NOMO-1 treated with DMSO at 0.1 percent for 48 hours (cell line): Measurements from ENCODE around the gene SFTPA1.
"Not testable (repeated sequence)": the region's sequence is repeated elsewhere in the genome, so short reads cannot be mapped to it uniquely, and the experiment has no call there.

ENCODE experiments used
- DNase-seq: peaks from one replicate; lab custom pipeline; 2025; ENCODE audit not compliant: unreplicated experiment; lab: John Stamatoyannopoulos, UW

Gene SFTPA1

GRCh38 chr10:79608505-79609375, 2.0 kb upstream of the SFTPA1 start:
- peak; percentile 14 for DNase-seq

GRCh38 chr10:79611193-79611976, 646 bp downstream of the SFTPA1 start:
- DNase-seq: not testable (repeated sequence)

- DNase-seq: no peak
Measured at GRCh38 chr10:79615577-79615976, 4.8 kb downstream of the SFTPA1 start.

- no peak for DNase-seq
Measured at GRCh38 chr10:79616164-79616563, 5.4 kb downstream of the SFTPA1 start.

- DNase-seq: not testable (repeated sequence)
Measured at GRCh38 chr10:79623663-79624062, 12.9 kb downstream of the SFTPA1 start.

GRCh38 chr10:79627075-79627474, 16.3 kb downstream of the SFTPA1 start:
- DNase-seq: no peak

- no peak for DNase-seq
Measured at GRCh38 chr10:79628083-79628482, 17.3 kb downstream of the SFTPA1 start.

GRCh38 chr10:79628988-79629954, 18.5 kb downstream of the SFTPA1 start:
- DNase-seq: peak; percentile 5

GRCh38 chr10:79629955-79630327, 19.2 kb downstream of the SFTPA1 start:
- DNase-seq: no peak

GRCh38 chr10:79636654-79637199, 26.0 kb downstream of the SFTPA1 start:
- DNase-seq: not testable (repeated sequence)

GRCh38 chr10:79638318-79638717, 27.6 kb downstream of the SFTPA1 start:
- DNase-seq: no peak

- DNase-seq: not testable (repeated sequence)
Measured at GRCh38 chr10:79652695-79653094, 42.0 kb downstream of the SFTPA1 start.

GRCh38 chr10:79663287-79663686, 52.5 kb downstream of the SFTPA1 start:
- not testable (repeated sequence) for DNase-seq

- DNase-seq: not testable (repeated sequence)
Measured at GRCh38 chr10:79664686-79665085, 53.9 kb downstream of the SFTPA1 start.
